HG02763 (cell line): ENCODE data around the gene SPATA9.

Experiments
- ATAC-seq: cut with Tn5 transposase; IDR thresholded peaks from one replicate; pipeline ENCODE4 v1.9.1; 2021; ENCODE audit warnings: mild to moderate bottlenecking, moderate library complexity; ENCODE audit not compliant: unreplicated experiment

SPATA9 gene

GRCh38 chr5:95620870-95621838, 61.6 kb downstream of the SPATA9 start:
- peak; percentile 51 for ATAC-seq

DNA sequence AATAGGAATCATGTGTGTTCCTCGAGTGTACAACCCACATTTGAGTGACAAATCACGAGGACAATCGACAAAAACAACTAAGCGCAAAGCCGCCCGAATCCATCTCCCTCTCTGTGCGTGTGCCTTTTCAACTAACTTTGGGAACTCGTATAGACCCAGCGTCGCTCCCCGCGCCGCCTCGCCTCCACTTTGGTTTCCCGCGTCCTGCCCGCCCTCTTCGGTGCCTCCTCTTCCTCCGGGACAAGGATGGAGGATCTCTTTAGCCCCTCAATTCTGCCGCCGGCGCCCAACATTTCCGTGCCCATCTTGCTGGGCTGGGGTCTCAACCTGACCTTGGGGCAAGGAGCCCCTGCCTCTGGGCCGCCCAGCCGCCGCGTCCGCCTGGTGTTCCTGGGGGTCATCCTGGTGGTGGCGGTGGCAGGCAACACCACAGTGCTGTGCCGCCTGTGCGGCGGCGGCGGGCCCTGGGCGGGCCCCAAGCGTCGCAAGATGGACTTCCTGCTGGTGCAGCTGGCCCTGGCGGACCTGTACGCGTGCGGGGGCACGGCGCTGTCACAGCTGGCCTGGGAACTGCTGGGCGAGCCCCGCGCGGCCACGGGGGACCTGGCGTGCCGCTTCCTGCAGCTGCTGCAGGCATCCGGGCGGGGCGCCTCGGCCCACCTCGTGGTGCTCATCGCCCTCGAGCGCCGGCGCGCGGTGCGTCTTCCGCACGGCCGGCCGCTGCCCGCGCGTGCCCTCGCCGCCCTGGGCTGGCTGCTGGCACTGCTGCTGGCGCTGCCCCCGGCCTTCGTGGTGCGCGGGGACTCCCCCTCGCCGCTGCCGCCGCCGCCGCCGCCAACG, 62.5 kb downstream of the SPATA9 start, which contains the start of gene GPR150:
TSS of gene GPR150 (plus strand) at position 58 of the 840 bp plus-strand sequence. CDS start at position 247, 189 bp downstream.
- ATAC-seq: peak; percentile 63

DNA sequence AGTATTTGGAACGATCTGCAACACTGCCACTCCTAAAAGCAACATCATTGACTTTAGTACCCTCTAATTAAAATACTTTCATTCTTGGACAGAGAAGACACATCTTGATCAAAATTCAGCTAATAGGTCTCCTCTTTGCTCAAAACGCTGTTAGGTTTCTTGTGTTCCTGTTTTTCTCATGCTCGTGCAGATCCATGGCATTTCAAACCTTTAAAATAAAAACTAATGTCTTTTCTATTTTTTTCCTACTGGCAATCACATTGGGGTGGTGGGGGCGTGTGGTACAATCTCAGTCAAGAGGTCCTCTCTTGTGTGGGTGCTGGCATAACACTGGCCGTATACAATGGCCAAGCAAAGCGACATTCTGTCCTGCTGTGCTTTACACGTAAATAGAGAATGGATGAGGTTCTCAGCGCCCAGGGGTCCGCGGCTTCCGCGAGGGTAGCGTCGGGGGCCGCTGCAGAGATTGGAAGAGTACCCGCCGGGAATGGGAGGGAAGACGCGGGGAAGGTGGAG, 63.2 kb downstream of the SPATA9 start:
- ATAC-seq: no peak

GRCh38 chr5:95619096-95619495, 63.7 kb downstream of the SPATA9 start:
- no peak for ATAC-seq

DNA sequence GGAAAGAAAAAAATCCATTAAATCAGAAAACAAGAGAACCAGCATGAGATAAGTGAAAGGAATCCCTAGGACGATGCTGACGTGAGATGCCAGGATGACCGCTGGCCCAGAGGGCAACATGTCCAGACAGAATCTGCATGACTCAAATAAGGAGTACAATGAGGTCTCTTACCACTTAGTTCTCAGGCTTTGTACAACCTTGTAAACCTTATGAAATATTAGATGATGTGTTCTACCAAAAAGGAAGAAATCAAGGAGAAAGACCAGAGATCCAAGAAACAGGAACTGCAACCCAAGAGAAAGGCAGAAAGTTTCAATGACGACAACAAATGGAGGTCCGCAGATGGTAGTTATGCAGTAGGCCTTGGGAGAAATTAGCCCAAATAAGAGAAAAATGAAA, 65.7 kb downstream of the SPATA9 start:
- ATAC-seq: no peak

- peak; percentile 47 for ATAC-seq
Observed at GRCh38 chr5:95615164-95615467, 67.7 kb downstream of the SPATA9 start.

DNA sequence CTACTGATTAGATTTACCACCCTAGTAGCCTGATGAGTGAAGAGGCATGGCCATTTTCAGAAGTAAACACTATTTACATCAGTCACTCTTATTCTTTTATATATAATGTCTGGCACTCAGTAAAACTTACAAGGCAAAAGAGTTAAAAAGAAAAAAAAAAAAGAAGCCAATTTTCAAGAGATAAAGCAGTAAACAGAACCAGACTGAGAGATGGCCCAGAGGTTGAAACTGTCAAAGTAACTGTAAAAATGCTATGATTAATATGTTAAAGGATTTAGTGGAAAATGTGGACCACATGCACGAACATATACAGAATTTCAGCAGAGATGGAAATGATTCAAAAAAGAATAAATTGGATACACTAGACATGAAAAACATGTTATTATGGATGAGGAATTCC, 69.3 kb downstream of the SPATA9 start:
- ATAC-seq: no peak

DNA sequence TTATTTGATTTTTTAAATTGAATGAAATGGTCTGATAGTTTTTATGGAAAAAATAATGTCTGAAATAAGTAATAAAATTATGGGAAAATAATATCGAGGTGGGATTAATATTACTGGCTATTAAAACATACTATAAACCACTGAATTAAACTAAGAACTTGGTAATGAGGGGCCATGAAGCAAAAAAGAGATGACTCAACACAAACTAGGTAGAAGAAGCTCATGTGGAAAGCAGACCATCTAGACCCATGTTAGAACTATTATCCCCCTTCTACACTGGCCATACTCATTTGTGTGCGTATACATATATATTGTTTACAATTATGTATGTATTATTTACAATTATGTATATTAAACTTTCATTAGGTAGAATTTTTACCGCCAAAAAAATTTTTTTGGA, 71.4 kb downstream of the SPATA9 start:
- ATAC-seq: no peak

- no peak for ATAC-seq
Observed at GRCh38 chr5:95610546-95610945, 72.2 kb downstream of the SPATA9 start.

DNA sequence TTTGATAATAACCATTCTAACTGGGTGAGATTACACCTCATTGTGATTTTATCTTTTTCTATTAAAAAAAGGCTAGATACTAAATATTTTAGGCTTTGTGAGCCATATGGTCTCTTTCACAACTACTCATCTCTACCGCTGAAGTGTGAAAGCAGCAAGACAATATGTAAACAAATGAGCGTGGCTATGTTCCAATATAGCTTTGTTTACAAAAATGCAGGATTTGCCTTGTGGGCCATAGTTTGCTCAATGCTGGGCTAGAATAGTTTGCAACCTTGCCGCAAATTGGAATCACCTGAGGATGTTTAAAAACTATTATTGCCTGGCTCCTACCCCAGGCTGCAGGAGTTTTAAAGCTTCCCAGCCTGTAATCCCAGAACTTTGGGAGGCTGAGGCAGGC, 73.1 kb downstream of the SPATA9 start:
- no peak for ATAC-seq
